Upper lobe of right lung (tissue), 1 donor: Measurements from ENCODE around the gene KCNV2. TPM values are rescaled to one million over a fixed set of nuclear protein-coding genes. Genes with fewer than 3 reads are reported as not detected.

Experiments
- ATAC-seq: fragments of 200-7000 bp; cut with Tn5 transposase; one replicate; pipeline ENCODE4 v1.9.1; 2020; ENCODE audit warnings: mild to moderate bottlenecking, moderate library complexity
- DNase-seq: peaks from one replicate; pipeline ENCODE4 v3.0.0-alpha.2; 2020
- H3K27ac ChIP-seq: fragments of 200-600 bp; one replicate; pipeline ENCODE4 v1.8.0; 2022
- H3K27me3 ChIP-seq: fragments of 200-600 bp; one replicate; pipeline ENCODE4 v1.8.0; 2022; ENCODE audit warnings: mild to moderate bottlenecking
- H3K36me3 ChIP-seq: fragments of 200-600 bp; one replicate; pipeline ENCODE4 v1.8.0; 2022
- H3K4me1 ChIP-seq: fragments of 200-600 bp; one replicate; pipeline ENCODE4 v1.8.0; 2022
- H3K4me3 ChIP-seq: fragments of 200-600 bp; one replicate; pipeline ENCODE4 v1.8.0; 2022; ENCODE audit warnings: mild to moderate bottlenecking
- H3K9me3 ChIP-seq: fragments of 200-600 bp; one replicate; pipeline ENCODE4 v1.8.0; 2022
- CTCF ChIP-seq: fragments of 200-600 bp; IDR thresholded peaks from one replicate; pipeline ENCODE4 v1.8.0; 2022; ENCODE audit warnings: antibody characterized with exemption
- intact Hi-C: fragments of 100-400 bp; cut with DNase I; formaldehyde crosslinking; loops from one replicate; pipeline ENCODE4 v1.11.0; 2022
- long read RNA-seq: library from polyadenylated mRNA; unstranded; transcript quantifications from one replicate; pipeline ENCODE4 v2.0.0, GENCODE V29; 2021
- total RNA-seq: library from RNA; stranded (reverse); fragmentation: NEBNext Ultra II Directional; extraction: Animal tissue kit (Norgen Biotek cat#: 25700); gene quantifications from one replicate; pipeline ENCODE4 v1.2.1, GENCODE V29; 2021
- donor health status: DM: no; HTN: yes; CAD: no; lungs with severe emphysema.

The KCNV2 gene
- not detected for total RNA-seq
- long read RNA-seq, result 0 reads

GRCh38 chr9:2717385-2717784, at the start of gene KCNV2:
KCNV2 (plus strand) TSS chr9:2717510; CDS start chr9:2717740, 230 bp downstream.
- Histone ChIP-seq H3K27ac (no peak within 1 kb of the TSS), H3K36me3 (no peaks in the 10 kb centered on the region), H3K27me3 (no peaks in the 10 kb centered on the region), H3K9me3 (no peaks in the 10 kb centered on the region), H3K4me1 (no peaks in the 10 kb centered on the region), H3K4me3 (no peak within 1 kb of the TSS)
- no peak for TF ChIP-seq CTCF
- intact Hi-C loops, result no loop called here
- DNase-seq (no peak), ATAC-seq (peak; percentile 23)

GRCh38 chr9:2673161-2673560, 44.1 kb upstream of the KCNV2 start:
- H3K36me3 ChIP-seq, result no peaks in the 10 kb centered on the region
- H3K4me3 ChIP-seq, result no peak overlapping the region
- no peaks in the 10 kb centered on the region for H3K9me3 ChIP-seq
- TF ChIP-seq CTCF, result no peak
- H3K27ac ChIP-seq, result no peak overlapping the region
- no peaks in the 10 kb centered on the region for H3K27me3 ChIP-seq
- ATAC-seq (no peak), DNase-seq (no peak)
- no peaks in the 10 kb centered on the region for H3K4me1 ChIP-seq
- intact Hi-C loops, result no loop called here

GRCh38 chr9:2674141-2674824, 43.0 kb upstream of the KCNV2 start:
- H3K9me3 ChIP-seq, result no peaks in the 10 kb centered on the region
- ATAC-seq (no peak), DNase-seq (no peak)
- H3K4me1 ChIP-seq, result no peaks in the 10 kb centered on the region
- intact Hi-C loops, result no loop called here
- H3K36me3 ChIP-seq, result no peaks in the 10 kb centered on the region
- no peaks in the 10 kb centered on the region for H3K27me3 ChIP-seq
- no peak for TF ChIP-seq CTCF
- H3K27ac ChIP-seq, result no peak overlapping the region
- H3K4me3 ChIP-seq, result no peak overlapping the region

- ATAC-seq, result no peak
Measured at GRCh38 chr9:2675834-2676233, 41.5 kb upstream of the KCNV2 start.

GRCh38 chr9:2676466-2676865, 40.8 kb upstream of the KCNV2 start:
- H3K27ac ChIP-seq, result no peak overlapping the region
- H3K36me3 ChIP-seq, result no peaks in the 10 kb centered on the region
- H3K4me1 ChIP-seq, result no peaks in the 10 kb centered on the region
- no peak for TF ChIP-seq CTCF
- H3K27me3 ChIP-seq, result no peaks in the 10 kb centered on the region
- no peak overlapping the region for H3K4me3 ChIP-seq
- ATAC-seq, result no peak
- H3K9me3 ChIP-seq, result no peaks in the 10 kb centered on the region
- intact Hi-C loops, result no loop called here
- DNase-seq, result no peak

More at GRCh38 chr9:2675834-2676233, 41.5 kb upstream of the KCNV2 start:
- Histone ChIP-seq H3K9me3 (no peaks in the 10 kb centered on the region), H3K27me3 (no peaks in the 10 kb centered on the region), H3K27ac (no peak overlapping the region), H3K36me3 (no peaks in the 10 kb centered on the region), H3K4me3 (no peak overlapping the region), H3K4me1 (no peaks in the 10 kb centered on the region)
- DNase-seq, result no peak
- TF ChIP-seq CTCF, result no peak
- intact Hi-C loops, result no loop called here
